HG03097 (cell line): ENCODE measurements around the gene PTGIS.

Experiments
- ATAC-seq: cut with Tn5 transposase; IDR thresholded peaks from one replicate; pipeline ENCODE4 v1.9.1; 2021; ENCODE audit not compliant: unreplicated experiment, low FRiP score

Gene PTGIS

DNA sequence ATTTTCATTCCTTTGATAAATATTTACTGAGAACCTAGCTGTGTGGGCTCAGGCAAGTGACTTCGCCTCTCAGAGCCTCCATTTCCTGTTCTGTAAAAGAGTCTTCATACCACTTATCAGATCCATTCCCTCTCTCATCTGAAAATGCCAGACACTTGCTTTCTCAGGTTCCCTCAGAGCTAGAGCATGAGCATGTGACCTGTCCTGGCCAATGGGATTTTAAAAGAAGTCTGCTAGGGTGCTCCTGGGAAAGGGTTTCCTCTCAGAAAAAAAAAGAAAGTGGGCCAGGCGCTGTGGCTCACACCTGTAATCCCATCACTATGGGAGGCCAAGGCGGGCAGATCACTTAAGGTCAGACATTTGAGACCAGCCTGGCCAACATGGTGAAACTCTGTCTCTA, 90.7 kb downstream of the PTGIS start:
- no peak for ATAC-seq

DNA sequence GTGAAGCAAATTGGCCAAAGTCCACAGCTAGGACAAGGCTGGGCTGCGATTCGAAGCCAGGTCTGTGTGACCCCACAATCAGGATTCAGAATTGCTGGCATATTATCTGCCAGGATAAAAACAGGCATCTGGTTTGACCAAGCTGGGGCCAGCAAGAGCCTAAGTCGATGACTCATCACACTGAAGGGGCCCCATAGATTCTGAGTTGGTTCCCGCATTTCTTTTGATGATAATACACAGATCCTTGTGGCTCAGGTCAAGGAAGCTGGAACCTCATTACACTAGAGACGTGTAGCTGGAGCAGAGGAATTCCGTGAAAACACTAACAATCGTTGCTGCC, 92.0 kb downstream of the PTGIS start:
- no peak for ATAC-seq

DNA sequence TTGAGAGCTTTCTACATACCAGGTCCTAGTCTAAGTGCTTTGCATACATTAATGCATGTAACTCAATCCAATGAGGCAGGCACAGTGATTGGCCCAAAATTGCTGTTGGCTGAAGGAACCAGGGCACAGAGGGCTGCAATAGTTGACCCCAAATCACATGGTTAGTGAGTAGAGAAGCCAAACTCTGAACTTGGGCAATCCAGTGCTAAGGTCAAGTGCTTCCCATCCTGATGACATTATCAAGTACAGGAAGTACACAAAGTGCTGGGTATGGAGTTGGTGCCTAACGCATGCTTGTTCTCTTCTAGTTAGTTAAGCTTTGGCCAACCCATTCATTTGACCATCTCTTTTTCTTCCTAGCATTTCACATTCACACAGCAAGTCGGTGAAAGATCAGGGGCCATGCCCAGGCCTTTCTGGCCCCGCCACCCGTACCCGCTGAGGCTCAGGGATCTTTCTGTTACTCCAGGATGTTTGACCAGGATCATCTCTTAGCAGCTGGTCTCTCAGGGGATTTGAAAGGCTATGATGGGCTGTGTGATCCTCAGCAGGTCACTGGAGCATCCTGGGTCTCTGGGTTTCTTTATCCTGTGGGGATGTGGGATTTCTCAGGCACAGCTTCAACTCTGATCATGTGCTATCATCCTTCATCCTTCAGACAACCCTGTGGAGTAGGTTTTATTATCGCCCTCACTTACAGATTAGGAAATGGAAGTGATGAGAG, 92.5 kb downstream of the PTGIS start:
- ATAC-seq: no peak

DNA sequence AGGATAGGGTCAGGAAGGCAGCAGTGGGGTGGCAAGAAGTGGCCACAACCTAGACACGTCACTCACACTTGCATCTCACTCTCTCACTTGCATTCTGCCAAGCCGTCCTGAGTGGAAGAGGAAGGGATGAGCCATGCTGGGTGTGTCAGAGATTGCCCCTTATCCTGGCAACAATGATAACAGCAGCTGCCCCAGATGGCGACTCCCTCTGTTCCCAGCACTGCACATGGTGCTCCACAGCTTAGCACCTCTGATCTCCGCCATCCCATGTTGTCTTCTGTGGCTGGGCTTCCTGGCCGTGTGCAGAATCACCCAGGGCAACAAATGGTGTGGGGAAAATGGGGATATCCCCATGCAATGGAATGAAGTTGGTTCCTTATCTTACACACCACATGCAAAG, 96.5 kb downstream of the PTGIS start:
- ATAC-seq: no peak

DNA sequence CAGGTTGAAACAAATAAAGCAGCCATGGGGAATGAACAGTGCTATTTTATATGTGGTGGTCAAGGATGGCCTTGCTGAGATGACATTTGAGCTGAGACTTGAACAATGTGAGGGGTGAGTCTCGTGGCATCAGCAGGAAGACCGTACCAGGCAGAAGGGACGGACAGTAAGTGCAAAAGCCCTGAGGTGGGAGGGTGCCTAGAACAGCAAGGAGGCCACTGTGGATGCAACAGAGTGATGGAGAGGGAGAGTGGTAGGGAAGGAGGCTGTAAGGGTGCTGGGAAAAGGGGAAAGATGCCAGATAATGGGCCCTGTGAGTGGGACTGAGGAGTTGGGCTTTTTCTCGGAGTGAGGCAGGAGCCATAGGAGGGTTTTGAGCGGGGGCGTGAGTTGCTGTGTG, 97.0 kb downstream of the PTGIS start:
- ATAC-seq: no peak

DNA sequence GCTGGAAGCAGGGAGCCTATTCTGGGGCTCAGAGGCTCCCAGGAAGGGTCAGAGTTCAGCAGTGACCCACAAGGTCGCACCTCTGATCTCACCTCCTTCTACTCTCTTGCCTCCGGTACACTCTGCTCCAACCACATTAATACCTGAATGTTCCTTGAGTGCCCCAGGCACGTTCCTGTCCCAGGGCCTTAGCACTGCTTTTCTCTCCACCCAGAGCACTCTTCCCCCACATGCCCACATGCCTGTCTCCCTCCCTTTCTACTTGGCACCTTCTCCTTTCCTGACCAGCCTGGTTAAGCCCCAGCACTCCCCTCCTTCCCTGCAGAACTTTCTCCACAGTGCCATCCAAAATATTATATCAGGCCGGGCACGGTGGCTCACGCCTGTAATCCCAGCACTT, 98.9 kb downstream of the PTGIS start:
- no peak for ATAC-seq

DNA sequence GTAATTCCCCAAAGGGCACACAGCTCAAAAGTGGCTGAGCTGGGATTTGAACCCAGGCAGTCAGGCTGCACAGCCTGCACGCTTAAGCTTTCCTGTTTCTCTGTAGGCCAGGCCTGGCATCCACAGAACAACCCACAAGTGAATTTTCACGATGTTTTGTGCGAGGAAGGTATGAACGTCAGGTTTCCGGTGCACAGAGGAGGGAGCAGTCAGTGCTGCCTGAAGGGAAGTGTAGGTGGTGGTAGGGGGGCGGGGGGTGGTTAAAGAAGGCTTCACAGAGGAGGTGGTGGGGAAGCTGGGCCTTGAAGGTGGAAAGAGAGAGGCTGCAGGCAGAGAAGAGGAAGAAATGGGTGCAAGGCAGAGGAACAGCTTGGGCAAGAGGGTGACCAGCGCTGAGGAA, 99.5 kb downstream of the PTGIS start:
- no peak for ATAC-seq

- ATAC-seq: no peak
These were observed 101.6 kb downstream of the PTGIS start for GRCh38 chr20:49466114-49466912.

GRCh38 chr20:49464556-49464955, 103.4 kb downstream of the PTGIS start:
- no peak for ATAC-seq

DNA sequence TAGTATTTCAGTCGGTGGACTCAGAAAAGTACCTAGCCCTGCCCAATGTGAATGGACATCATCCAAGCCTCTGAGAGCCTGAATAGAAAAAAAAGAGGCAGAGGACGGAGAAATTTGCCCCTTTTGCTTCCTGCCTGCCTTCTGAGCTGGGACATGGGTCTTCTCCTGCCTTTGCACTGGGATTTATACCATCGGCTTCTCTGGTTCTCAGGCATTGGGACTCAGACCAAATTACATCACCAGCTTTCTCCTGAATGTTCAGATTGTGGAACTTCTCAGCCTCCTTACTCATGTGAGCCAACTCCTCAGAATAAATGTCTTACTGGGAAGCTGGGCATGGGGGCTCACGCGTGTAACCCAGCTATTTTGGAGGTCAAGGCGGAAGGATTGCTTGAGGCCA, 105.3 kb downstream of the PTGIS start:
- no peak for ATAC-seq

GRCh38 chr20:49461894-49462620, 105.9 kb downstream of the PTGIS start:
- ATAC-seq: no peak

DNA sequence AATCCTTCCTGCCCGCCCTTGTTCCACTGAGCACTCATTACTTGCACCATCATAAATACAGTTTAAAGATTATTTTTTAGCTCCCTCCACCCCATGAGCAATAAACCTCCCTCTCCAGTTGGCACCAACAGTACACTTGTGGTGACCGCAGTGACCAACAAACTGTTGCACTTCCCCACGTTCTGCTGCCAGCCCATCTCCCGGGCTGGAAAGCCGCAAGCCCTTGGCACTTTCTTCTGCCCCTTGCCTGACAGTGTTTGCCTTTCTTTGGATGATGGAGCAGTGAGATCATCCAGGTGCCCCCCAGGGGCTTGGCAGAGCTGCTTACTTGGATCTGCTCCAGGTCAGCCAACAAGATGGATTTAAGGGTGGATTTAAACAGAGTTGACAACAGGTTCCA, 107.0 kb downstream of the PTGIS start:
- ATAC-seq: no peak

DNA sequence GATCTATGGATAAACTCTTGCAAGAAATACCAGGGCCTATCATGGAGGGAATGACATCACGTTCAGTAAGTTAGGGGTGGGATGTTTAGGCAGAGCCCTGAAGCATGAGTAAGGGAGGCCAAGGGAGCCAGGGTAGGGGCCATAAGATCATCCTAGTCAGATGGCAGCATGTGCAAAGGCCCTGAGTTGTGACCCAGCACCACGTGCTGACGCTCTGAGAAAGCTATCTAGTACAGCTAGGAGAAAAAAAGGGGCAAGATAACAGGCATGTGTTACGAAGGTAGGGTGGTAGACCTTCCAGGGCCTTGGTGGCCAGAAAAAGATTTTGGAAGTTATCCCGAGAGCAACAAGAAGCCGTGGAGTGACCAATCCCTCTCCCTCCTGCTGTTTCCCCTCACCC, 107.8 kb downstream of the PTGIS start:
- no peak for ATAC-seq

DNA sequence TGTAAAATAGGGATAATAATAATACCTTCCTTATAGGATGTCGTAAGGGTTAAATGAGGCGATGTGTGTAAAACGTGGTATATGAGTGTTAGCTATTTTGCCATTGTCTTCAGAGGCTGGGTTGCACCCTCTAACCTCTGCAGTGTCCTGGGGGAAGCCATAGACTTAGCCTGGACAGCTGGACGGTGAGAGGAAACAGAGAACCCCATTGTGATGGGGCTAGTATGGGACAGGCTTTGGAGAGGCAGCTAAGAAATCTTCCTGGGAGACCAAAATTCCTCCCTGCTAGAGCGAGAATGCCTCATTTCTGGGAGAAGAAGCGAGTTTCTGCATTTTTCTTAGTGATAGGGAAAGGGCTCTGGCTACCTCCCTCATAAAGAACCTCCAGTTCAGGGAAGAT, 108.3 kb downstream of the PTGIS start:
- no peak for ATAC-seq

- no peak for ATAC-seq
These were observed 110.5 kb downstream of the PTGIS start for GRCh38 chr20:49457444-49457843.

DNA sequence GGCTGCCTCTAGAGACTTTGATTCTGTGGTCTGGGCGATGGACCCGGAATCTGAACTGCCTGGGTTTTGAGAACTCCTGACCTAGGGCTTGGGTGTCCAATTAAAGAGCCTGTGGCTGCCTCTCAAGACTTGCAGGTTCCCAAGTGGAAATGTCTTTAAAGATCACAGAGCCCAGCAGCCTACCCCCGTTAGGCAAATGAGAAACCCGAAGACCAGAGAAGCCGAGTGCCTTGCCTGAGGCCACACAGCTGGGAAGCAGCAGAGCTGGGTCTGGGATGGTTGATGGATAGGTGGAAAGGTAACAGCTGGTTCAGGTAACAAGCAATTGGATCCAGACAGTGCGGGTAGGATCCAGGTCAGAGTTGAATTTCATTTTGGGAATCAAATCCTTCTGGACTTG, 111.3 kb downstream of the PTGIS start:
- no peak for ATAC-seq

- ATAC-seq: no peak
These were observed 112.2 kb downstream of the PTGIS start for GRCh38 chr20:49455691-49456090.
